Ramos (cell line): ENCODE data around the gene LYZL2.

Source experiments
- in situ Hi-C: fragments of 300-500 bp; cut with MboI; formaldehyde crosslinking; loops from one replicate; pipeline ENCODE4 v1.14.3; 2022; ENCODE audit warnings: low sequenced_read_pairs; ENCODE audit not compliant: unreplicated experiment

Gene LYZL2

GRCh38 chr10:30596493-30597432 is 32.8 kb downstream of the LYZL2 start:
- in situ Hi-C loops, result loop anchor here (25.0 kb wide), 1 partner anchor 609 kb away; no protein-coding TSS in a partner anchor

DNA sequence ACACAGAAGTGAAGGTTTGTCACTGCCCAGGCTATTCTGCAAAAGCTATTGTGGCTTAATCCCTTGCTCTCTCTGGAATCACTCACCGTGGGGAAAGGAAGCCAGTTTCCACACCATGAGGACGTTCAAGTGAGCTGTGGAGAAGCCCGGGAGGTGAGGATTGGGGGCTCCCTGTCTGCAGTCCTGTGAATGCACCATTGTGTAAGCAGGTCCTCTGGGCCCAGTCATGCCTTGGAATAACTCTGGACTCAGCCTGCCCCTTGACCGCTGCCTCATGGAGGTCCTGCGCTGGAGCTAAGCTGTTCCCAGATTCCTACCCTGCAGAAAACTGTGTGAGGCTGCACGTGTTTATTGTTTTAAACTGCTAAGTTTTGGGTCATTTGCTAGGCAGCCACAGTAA is 33.5 kb downstream of the LYZL2 start:
- in situ Hi-C loops, result loop anchor here (25.0 kb wide), 1 partner anchor 609 kb away; no protein-coding TSS in a partner anchor

- in situ Hi-C loops, result loop anchor here (25.0 kb wide), 1 partner anchor 607 kb away; no protein-coding TSS in a partner anchor
Observed at GRCh38 chr10:30594077-30594476, 35.5 kb downstream of the LYZL2 start.

GRCh38 chr10:30592770-30593169 is 36.8 kb downstream of the LYZL2 start:
- in situ Hi-C loops, result loop anchor here (25.0 kb wide), 1 partner anchor 605 kb away; no protein-coding TSS in a partner anchor

- in situ Hi-C loops, result loop anchor here (25.0 kb wide), 1 partner anchor 604 kb away; no protein-coding TSS in a partner anchor
Observed at GRCh38 chr10:30591249-30591670, 38.3 kb downstream of the LYZL2 start.

GRCh38 chr10:30589441-30589840 is 40.1 kb downstream of the LYZL2 start:
- in situ Hi-C loops, result loop anchor here (5.0 to 25.0 kb wide), 2 partner anchors 197 to 602 kb away; no protein-coding TSS in a partner anchor

GRCh38 chr10:30587522-30588031 is 42.0 kb downstream of the LYZL2 start:
- in situ Hi-C loops, result loop anchor here (5.0 to 25.0 kb wide), 2 partner anchors 195 to 600 kb away; no protein-coding TSS in a partner anchor

GRCh38 chr10:30586828-30587227 is 42.7 kb downstream of the LYZL2 start:
- in situ Hi-C loops, result loop anchor here (5.0 to 25.0 kb wide), 2 partner anchors 195 to 600 kb away; no protein-coding TSS in a partner anchor

- in situ Hi-C loops, result loop anchor here (25.0 kb wide), 1 partner anchor 597 kb away; no protein-coding TSS in a partner anchor
Observed at GRCh38 chr10:30583778-30584415, 45.7 kb downstream of the LYZL2 start.

GRCh38 chr10:30581779-30582380 is 47.7 kb downstream of the LYZL2 start:
- in situ Hi-C loops, result loop anchor here (25.0 kb wide), 1 partner anchor 595 kb away; no protein-coding TSS in a partner anchor

DNA sequence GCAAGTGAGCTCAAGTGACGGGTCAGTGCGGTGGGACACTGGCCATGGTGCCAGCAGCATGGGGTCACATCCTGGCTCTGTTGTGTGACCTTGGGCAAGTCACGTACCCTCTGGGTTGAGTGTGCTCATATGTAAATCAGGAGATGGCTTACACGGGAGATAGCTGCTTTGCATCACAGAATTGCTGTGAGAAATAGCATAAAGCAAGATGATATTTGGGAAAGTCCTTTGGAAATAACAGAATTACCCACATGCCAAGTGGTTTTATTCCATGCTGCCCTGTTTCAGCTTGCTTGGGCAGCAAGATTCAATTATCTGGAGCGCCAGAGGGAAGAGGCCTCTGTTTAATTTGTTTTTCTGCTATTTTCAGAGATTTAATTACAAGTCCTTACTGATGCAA is 48.9 kb downstream of the LYZL2 start:
- in situ Hi-C loops, result loop anchor here (25.0 kb wide), 1 partner anchor 593 kb away; no protein-coding TSS in a partner anchor

- in situ Hi-C loops, result loop anchor here (25.0 kb wide), 1 partner anchor 593 kb away; no protein-coding TSS in a partner anchor
Observed at GRCh38 chr10:30580241-30580640, 49.3 kb downstream of the LYZL2 start.

DNA sequence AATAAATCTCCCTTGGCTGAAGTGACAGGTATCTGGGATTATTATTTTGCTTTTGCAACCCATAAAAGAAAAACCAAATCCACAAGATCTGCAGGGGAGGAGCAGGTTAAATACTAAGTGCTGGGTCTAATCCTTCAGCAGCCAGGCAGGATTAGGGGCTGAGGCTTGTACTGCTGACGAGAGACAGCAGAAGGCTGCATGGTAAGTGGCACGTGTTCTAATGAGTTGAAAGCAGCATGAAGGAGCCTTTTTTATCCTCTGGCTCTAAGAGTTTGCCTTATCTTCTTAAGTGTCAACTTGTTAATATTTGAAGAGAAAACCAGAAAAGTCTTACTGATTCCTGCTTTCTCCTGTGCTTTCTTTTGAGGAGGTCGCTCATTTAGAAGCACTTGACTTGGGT is 50.0 kb downstream of the LYZL2 start:
- in situ Hi-C loops, result loop anchor here (25.0 kb wide), 1 partner anchor 592 kb away; no protein-coding TSS in a partner anchor

DNA sequence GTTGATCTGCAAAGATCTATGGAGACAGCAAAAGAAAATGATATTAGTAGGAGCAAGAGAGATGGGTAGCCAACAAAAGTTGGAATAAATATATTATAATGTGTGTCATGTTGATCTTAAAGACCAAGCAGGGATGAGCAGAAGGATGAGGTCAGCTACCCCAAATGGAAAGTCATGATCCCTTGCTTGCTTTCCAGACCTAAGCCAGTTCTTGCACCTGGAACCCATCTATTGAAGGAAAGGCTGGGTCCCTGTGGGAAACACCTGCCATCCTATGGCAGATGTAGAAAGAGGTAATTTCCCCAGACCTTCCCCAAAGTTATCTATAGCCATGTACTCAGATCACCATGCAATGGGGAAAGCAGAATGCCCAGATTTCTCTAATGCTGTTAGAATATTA is 52.5 kb downstream of the LYZL2 start:
- in situ Hi-C loops, result loop anchor here (25.0 kb wide), 1 partner anchor 590 kb away; no protein-coding TSS in a partner anchor

DNA sequence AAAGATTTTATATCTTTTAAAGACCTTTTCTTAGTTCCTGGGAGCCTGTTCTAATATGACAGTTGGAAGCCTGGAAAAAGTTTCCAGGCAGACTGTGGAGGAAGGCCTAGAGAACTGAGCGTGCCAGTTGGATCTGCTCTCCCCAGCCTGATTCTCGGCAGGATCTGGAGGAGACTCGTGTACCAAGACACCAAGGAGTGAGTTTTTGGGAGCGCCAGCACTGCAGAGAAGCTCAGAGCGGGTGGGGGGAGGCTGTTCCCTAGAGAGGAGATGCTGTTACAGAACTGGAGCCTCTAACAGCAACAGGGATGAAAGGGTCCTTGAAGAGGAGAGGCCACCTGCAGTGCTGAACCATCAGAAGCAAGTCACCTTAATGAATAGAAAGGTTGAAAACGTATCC is 52.9 kb downstream of the LYZL2 start:
- in situ Hi-C loops, result loop anchor here (25.0 kb wide), 1 partner anchor 589 kb away; no protein-coding TSS in a partner anchor

- in situ Hi-C loops, result no loop called here
Observed at GRCh38 chr10:30574432-30574796, 55.1 kb downstream of the LYZL2 start.

GRCh38 chr10:30573721-30574431 is 55.7 kb downstream of the LYZL2 start:
- in situ Hi-C loops, result no loop called here

DNA sequence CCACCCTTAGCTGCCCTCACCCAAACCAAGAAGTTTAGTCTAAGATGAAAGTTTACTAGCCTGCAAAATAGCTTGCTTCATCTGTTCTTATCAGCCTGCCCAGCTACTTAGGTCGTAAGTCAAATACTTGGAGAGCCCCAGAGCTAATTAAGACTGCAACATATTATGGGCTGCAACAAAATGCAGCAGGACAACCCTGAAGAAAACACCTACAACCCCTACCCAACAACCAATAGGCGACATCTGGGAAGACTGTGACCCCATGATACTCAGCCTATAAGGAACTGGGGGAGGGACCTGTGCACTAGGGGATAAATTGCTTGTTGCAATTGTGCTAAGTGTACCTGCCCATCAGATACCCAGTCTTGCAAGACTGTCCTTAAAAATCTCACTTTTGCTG is 64.1 kb downstream of the LYZL2 start:
- in situ Hi-C loops, result no loop called here

DNA sequence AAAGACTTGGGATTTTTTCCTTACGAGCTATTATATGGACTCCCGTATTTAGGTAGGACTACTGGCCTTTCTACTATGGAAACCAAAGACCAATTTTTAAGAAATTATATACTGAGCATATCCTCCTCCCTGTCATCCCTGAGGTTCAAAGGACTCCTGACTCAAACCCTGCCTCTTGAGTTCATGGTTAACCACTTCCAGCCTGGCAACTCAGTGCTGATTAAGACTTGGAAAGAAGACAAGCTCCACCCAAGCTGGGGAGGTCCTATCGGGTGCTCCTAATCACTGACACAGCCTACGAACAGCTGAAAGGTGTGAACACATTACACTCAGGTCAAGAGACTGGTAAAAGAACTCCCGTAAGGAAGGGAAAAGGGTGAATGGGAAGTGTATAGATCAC is 66.8 kb downstream of the LYZL2 start:
- in situ Hi-C loops, result no loop called here
